GM19239 (cell line): Measurements from ENCODE around the gene ERP27.

Experiments
- DNase-seq: peaks from one replicate; pipeline ENCODE4 v3.0.0; 2011; ENCODE audit warnings: low spot score; ENCODE audit not compliant: insufficient read length
- FAIRE-seq: peaks from 2 replicates; lab custom pipeline; 2011; peaks lifted over from hg19 to GRCh38; lab: Jason Lieb, UNC

ERP27 gene

GRCh38 chr12:14942196-14942931 is 4.0 kb upstream of the ERP27 start:
- FAIRE-seq, result no peak
- no peak for DNase-seq

GRCh38 chr12:14941369-14941768 is 3.0 kb upstream of the ERP27 start:
- FAIRE-seq (no peak), DNase-seq (no peak)

GRCh38 chr12:14937689-14938088 is 648 bp downstream of the ERP27 start:
- FAIRE-seq (peak; percentile 49), DNase-seq (no peak)

GRCh38 chr12:14937014-14937413 is 1.3 kb downstream of the ERP27 start:
- DNase-seq (no peak), FAIRE-seq (no peak)

GRCh38 chr12:14936224-14936861 is 2.0 kb downstream of the ERP27 start:
- FAIRE-seq (no peak), DNase-seq (no peak)

GRCh38 chr12:14935031-14935430 is 3.3 kb downstream of the ERP27 start:
- FAIRE-seq (no peak), DNase-seq (no peak)

GRCh38 chr12:14934511-14934910 is 3.8 kb downstream of the ERP27 start:
- FAIRE-seq, result no peak
- DNase-seq, result no peak

GRCh38 chr12:14931791-14932560 is 6.4 kb downstream of the ERP27 start:
- FAIRE-seq (no peak), DNase-seq (no peak)

GRCh38 chr12:14931359-14931758 is 7.0 kb downstream of the ERP27 start:
- FAIRE-seq, result no peak
- no peak for DNase-seq

- DNase-seq (no peak), FAIRE-seq (no peak)
Observed at GRCh38 chr12:14930299-14930698, 8.0 kb downstream of the ERP27 start.

- FAIRE-seq (no peak), DNase-seq (no peak)
Observed at GRCh38 chr12:14928931-14929330, 9.4 kb downstream of the ERP27 start.

GRCh38 chr12:14927267-14927666 is 11.1 kb downstream of the ERP27 start:
- no peak for DNase-seq
- no peak for FAIRE-seq

GRCh38 chr12:14924541-14924940 is 13.8 kb downstream of the ERP27 start:
- FAIRE-seq (no peak), DNase-seq (no peak)

GRCh38 chr12:14923944-14924343 is 14.4 kb downstream of the ERP27 start:
- no peak for DNase-seq
- FAIRE-seq, result no peak

GRCh38 chr12:14921218-14921617 is 17.1 kb downstream of the ERP27 start:
- peak; percentile 28 for FAIRE-seq
- DNase-seq, result no peak

- FAIRE-seq (peak; percentile 76), DNase-seq (no peak)
Observed at GRCh38 chr12:14920475-14921126, 17.7 kb downstream of the ERP27 start.

GRCh38 chr12:14919455-14919854 is 18.9 kb downstream of the ERP27 start:
- no peak for FAIRE-seq
- no peak for DNase-seq

GRCh38 chr12:14915736-14916135 is 22.6 kb downstream of the ERP27 start:
- FAIRE-seq (no peak), DNase-seq (no peak)

GRCh38 chr12:14913381-14913781 is 25.0 kb downstream of the ERP27 start:
- no peak for FAIRE-seq
- no peak for DNase-seq

GRCh38 chr12:14911131-14911530 is 27.2 kb downstream of the ERP27 start:
- FAIRE-seq, result no peak
- DNase-seq, result no peak
